ENCODE results near the gene SLC22A31. TPM values are rescaled to one million over a fixed set of nuclear protein-coding genes. Genes with fewer than 3 reads are reported as not detected.

The SLC22A31 gene
- total and polyA plus RNA-seq, 2 experiments from 2014 or later = 2.1 to 13.8 TPM

- Histone ChIP-seq H3K36me3 (ENCODE audit: insufficient read depth) (peaks cover 37% of the 10 kb centered on the region), H3F3A (replicated peaks; ENCODE audit: low read depth) (no peaks in the 10 kb centered on the region), H3K79me2 (replicated peaks; ENCODE audit: insufficient read depth) (no peaks in the 10 kb centered on the region; the same call in 1 of the 2 replicates), H3K9me2 (ENCODE audit: insufficient read depth) (no peaks in the 10 kb centered on the region), H4K20me1 (replicated peaks; ENCODE audit: insufficient read depth) (no peaks in the 10 kb centered on the region; the same call in 1 of the 2 replicates), H3K4me1 (ENCODE audit: insufficient read depth) (no peaks in the 10 kb centered on the region), H3K27ac (ENCODE audit: low read depth) (no peak overlapping the region), H2AFZ (no peak overlapping the region), H3K27me3 (ENCODE audit: insufficient read depth) (no peaks in the 10 kb centered on the region), H3K4me2 (no peak overlapping the region), H3K4me3 (no peak overlapping the region)
- peaks cover 32% of the 10 kb centered on the region for H3K9me3 Mint-ChIP-seq
- H3K4me3 Mint-ChIP-seq = no peak overlapping the region
- no peak for TF ChIP-seq ZNF114 (CRISPR knock-in tag; IDR thresholded peaks at IDR 0.05)
- no peak for TF ChIP-seq STAT1 (IDR thresholded peaks at IDR 0.05; ENCODE audit: unreplicated experiment)
- H3K27me3 Mint-ChIP-seq (ENCODE audit: insufficient read depth, low read depth, poor library complexity) = peaks cover 8% of the 10 kb centered on the region
- no peak for ATAC-seq
- no peak for DNase-seq (ENCODE audit: low spot score)
- H3K27ac Mint-ChIP-seq = no peak overlapping the region
- no peaks in the 10 kb centered on the region for H3K4me1 Mint-ChIP-seq
- peaks cover 73% of the 10 kb centered on the region for H3K36me3 Mint-ChIP-seq (ENCODE audit: low read depth)
Observed at GRCh38 chr16:89224665-89225064, 24.3 kb upstream of the SLC22A31 start.

GRCh38 chr16:89222931-89223330 lies 22.6 kb upstream of the SLC22A31 start:
- Histone ChIP-seq H3K4me2 (no peak overlapping the region), H4K20me1 (replicated peaks; ENCODE audit: insufficient read depth) (peaks cover 3% of the 10 kb centered on the region; the same call in 1 of the 2 replicates), H2AFZ (no peak overlapping the region), H3F3A (replicated peaks; ENCODE audit: low read depth) (no peaks in the 10 kb centered on the region), H3K9me2 (ENCODE audit: insufficient read depth) (no peaks in the 10 kb centered on the region), H3K4me3 (no peak overlapping the region), H3K27ac (ENCODE audit: low read depth) (no peak overlapping the region), H3K79me2 (replicated peaks; ENCODE audit: insufficient read depth) (peaks cover 13% of the 10 kb centered on the region), H3K4me1 (ENCODE audit: insufficient read depth) (peaks cover 6% of the 10 kb centered on the region; the same call in 1 of the 2 replicates), H3K36me3 (ENCODE audit: insufficient read depth) (peaks cover 27% of the 10 kb centered on the region), H3K27me3 (ENCODE audit: insufficient read depth) (no peaks in the 10 kb centered on the region)
- H3K36me3 Mint-ChIP-seq (ENCODE audit: low read depth) = peaks cover 57% of the 10 kb centered on the region
- TF ChIP-seq ETS1 (IDR thresholded peaks at IDR 0.05) = no peak
- peaks cover 19% of the 10 kb centered on the region for H3K9me3 Mint-ChIP-seq
- H3K4me3 Mint-ChIP-seq = no peak overlapping the region
- H3K4me1 Mint-ChIP-seq = no peaks in the 10 kb centered on the region; the same call in 2 of the 3 replicates
- no peak overlapping the region for H3K27ac Mint-ChIP-seq
- H3K27me3 Mint-ChIP-seq (ENCODE audit: insufficient read depth, low read depth, poor library complexity) = peaks cover 8% of the 10 kb centered on the region
- ATAC-seq (no peak), DNase-seq (ENCODE audit: low spot score) (no peak)

GRCh38 chr16:89221604-89222003 lies 21.3 kb upstream of the SLC22A31 start:
- Histone ChIP-seq H3K4me1 (ENCODE audit: insufficient read depth) (peaks cover 11% of the 10 kb centered on the region), H2AFZ (no peak overlapping the region), H3K27ac (ENCODE audit: low read depth) (no peak overlapping the region), H3F3A (replicated peaks; ENCODE audit: low read depth) (peaks cover 6% of the 10 kb centered on the region; the same call in 1 of the 2 replicates), H3K4me2 (no peak overlapping the region), H3K36me3 (ENCODE audit: insufficient read depth) (peaks cover 14% of the 10 kb centered on the region), H4K20me1 (replicated peaks; ENCODE audit: insufficient read depth) (peaks cover 3% of the 10 kb centered on the region; the same call in 1 of the 2 replicates), H3K4me3 (no peak overlapping the region), H3K79me2 (replicated peaks; ENCODE audit: insufficient read depth) (peaks cover 16% of the 10 kb centered on the region), H3K9me2 (ENCODE audit: insufficient read depth) (no peaks in the 10 kb centered on the region), H3K27me3 (ENCODE audit: insufficient read depth) (no peaks in the 10 kb centered on the region)
- peaks cover 8% of the 10 kb centered on the region for H3K27me3 Mint-ChIP-seq (ENCODE audit: insufficient read depth, low read depth, poor library complexity)
- peaks cover 5% of the 10 kb centered on the region; the same call in 2 of the 3 replicates for H3K9me3 Mint-ChIP-seq
- no peak for DNase-seq (ENCODE audit: low spot score)
- peaks cover under 1% of the 10 kb centered on the region; the same call in 2 of the 3 replicates for H3K4me1 Mint-ChIP-seq
- no peak overlapping the region for H3K4me3 Mint-ChIP-seq
- no peak overlapping the region for H3K27ac Mint-ChIP-seq
- ATAC-seq = no peak
- peaks cover 43% of the 10 kb centered on the region for H3K36me3 Mint-ChIP-seq (ENCODE audit: low read depth)
- no peak for TF ChIP-seq CREB1 (CRISPR knock-in tag; IDR thresholded peaks at IDR 0.05; ENCODE audit: low read depth)

Measured in GM23338 (cell line).